Measurements from ENCODE around the gene SHISA5. TPM values are rescaled to one million over a fixed set of nuclear protein-coding genes. Genes with fewer than 3 reads are reported as not detected.

SHISA5 gene
- 94.3 and 104 TPM in 2 replicates for polyA plus RNA-seq (2011; rRNA removed)
- 150 and 186 TPM in 2 replicates for polyA plus RNA-seq (2012; cell fraction: cytosol; rRNA removed)
- polyA plus RNA-seq (2012; cell fraction: nucleus; rRNA removed): 107 and 157 TPM in 2 replicates
- polyA plus RNA-seq (2017; fragmentation: RNase III; extraction: RNeasy Plus Mini Kit Qiagen cat#74134 plus additional on column Dnase treatment): 86.8 to 90.1 TPM (median 87.5 TPM) in 3 replicates
- polyA minus RNA-seq (2011; rRNA and poly(A)+ RNA removed): 97.4 and 118 TPM in 2 replicates

- peaks cover 32% of the 10 kb centered on the region for H3K4me1 ChIP-seq
- ATAC-seq (peak; percentile 51 to 75), FAIRE-seq (no peak), DNase-seq (ENCODE audit: low read depth in 1 of 2, low spot score in 1 of 2) (peak in 1 of 2 experiments; percentile 24)
- POLR2A ChIA-PET: interaction anchor here (1.0 kb wide), 1 partner anchor 64 kb away, joined by 5 read pairs; the partner anchor contains the start of genes CCDC51 and TMA7
- 5% methylated on average over 30 of the region's 66 CpGs for WGBS (ENCODE audit: missing lambda C conversion rate)
- H3K4me3 ChIP-seq: peak within 1 kb of the TSS; percentile 81
- peak within 1 kb of the TSS; percentile 92 to 96 for H3K27ac ChIP-seq
- TF ChIP-seq HES2 (IDR thresholded peaks at IDR 0.05): no peak
- no peak for TF ChIP-seq ESRRA (IDR thresholded peaks at IDR 0.05; ENCODE audit: borderline replicate concordance, low read length)
- TF ChIP-seq CEBPB (IDR thresholded peaks at IDR 0.05): no peak
- TF ChIP-seq MAFK (IDR thresholded peaks at IDR 0.05; ENCODE audit: partially characterized antibody): no peak
- peak; percentile 56 for TF ChIP-seq POLR2A (IDR thresholded peaks at IDR 0.05; ENCODE audit: low read length)
- peak; percentile 43; the same call in 1 of the 2 replicates for TF ChIP-seq MAX (IDR thresholded peaks at IDR 0.05)
- peak in 1 of 2 experiments; percentile 28; a peak in 2 of 5 replicates for TF ChIP-seq JUN (IDR thresholded peaks at IDR 0.05)
- TF ChIP-seq FOXS1 (CRISPR knock-in tag; IDR thresholded peaks at IDR 0.05): no peak
- no peak for TF ChIP-seq HDAC2 (IDR thresholded peaks at IDR 0.05)
- no peak for TF ChIP-seq CBX2 (IDR thresholded peaks at IDR 0.05; ENCODE audit: borderline replicate concordance, low read depth)
- TF ChIP-seq BCL3 (IDR thresholded peaks at IDR 0.05): no peak
- no peak for TF ChIP-seq CHD4 (IDR thresholded peaks at IDR 0.05; ENCODE audit: borderline replicate concordance)
- TF ChIP-seq GATA3 (IDR thresholded peaks at IDR 0.05; ENCODE audit: borderline replicate concordance): no peak
- no peak for TF ChIP-seq RARB (CRISPR knock-in tag; IDR thresholded peaks at IDR 0.05)
- TF ChIP-seq USF2 (IDR thresholded peaks at IDR 0.05): no peak
- no peak for TF ChIP-seq HOXA7 (CRISPR knock-in tag; IDR thresholded peaks at IDR 0.05)
- no peak for TF ChIP-seq ATOH8 (CRISPR knock-in tag; IDR thresholded peaks at IDR 0.05; ENCODE audit: low read depth)
- no peak for TF ChIP-seq FOSL2 (IDR thresholded peaks at IDR 0.05)
- no peak for TF ChIP-seq FOSL2 (CRISPR knock-in tag; IDR thresholded peaks at IDR 0.05)
- TF ChIP-seq TFCP2L1 (CRISPR knock-in tag; IDR thresholded peaks at IDR 0.05): no peak
- TF ChIP-seq RNF2 (IDR thresholded peaks at IDR 0.05; ENCODE audit: borderline replicate concordance, low read depth): no peak
- H3K9me3 ChIP-seq: no peaks in the 10 kb centered on the region
- peak within 1 kb of the TSS; percentile 88 for H3K4me2 ChIP-seq
- CTCF ChIA-PET: interaction anchor here (1.2 to 1.8 kb wide), 2 partner anchors 31 to 103 kb away, joined by 4 to 6 read pairs; no protein-coding TSS in a partner anchor
Observed at GRCh38 chr3:48504051-48504946, at the start of gene SHISA5. Gene SHISA5, minus strand, starts transcription at chr3:48504174. Its CDS starts 80 bp downstream, at chr3:48504094.

- DNase-seq (ENCODE audit: low read depth in 1 of 2, low spot score in 1 of 2): no peak
- no peak overlapping the region for H3K4me2 ChIP-seq
- ChIA-PET CTCF (interaction anchor here (0.7 to 1.7 kb wide), 6 partner anchors 80 to 1848 kb away, joined by 3 to 4 read pairs (median 3); partner anchors contain the start of gene SLC26A6), POLR2A (no interaction called here)
- FAIRE-seq: no peak
- no peaks in the 10 kb centered on the region for H3K9me3 ChIP-seq
- H3K4me1 ChIP-seq: peaks cover 13% of the 10 kb centered on the region
- WGBS (ENCODE audit: missing lambda C conversion rate): 92% methylated on average over 5 of the region's 5 CpGs
- H3K27ac ChIP-seq: no peak overlapping the region
- ATAC-seq: no peak
- H3K4me3 ChIP-seq: no peak overlapping the region
- TF ChIP-seq EHF (CRISPR knock-in tag; IDR thresholded peaks at IDR 0.05) (no peak), POLR2AphosphoS2 (conservative IDR thresholded peaks at IDR 0.05; ENCODE audit: low read length) (no peak), RFX5 (IDR thresholded peaks at IDR 0.05) (no peak), JUNB (IDR thresholded peaks at IDR 0.05) (no peak), POLR2A (IDR thresholded peaks at IDR 0.05; ENCODE audit: low read length) (no peak), HMGXB4 (CRISPR knock-in tag; IDR thresholded peaks at IDR 0.05; ENCODE audit: borderline replicate concordance) (no peak), HES2 (IDR thresholded peaks at IDR 0.05) (no peak), ZC3H11A (IDR thresholded peaks at IDR 0.05) (no peak), SREBF2 (IDR thresholded peaks at IDR 0.05) (no peak), CTCF (IDR thresholded peaks at IDR 0.05) (no peak), JUN (IDR thresholded peaks at IDR 0.05) (no peak), NPAS2 (CRISPR knock-in tag; IDR thresholded peaks at IDR 0.05; ENCODE audit: borderline replicate concordance) (no peak)
Observed at GRCh38 chr3:48553361-48553760, 49.4 kb upstream of the SHISA5 start.

Data from A549 (cell line).